HCT116 (cell line): Measurements from ENCODE around the gene EIF3B.

ENCODE experiments used
- CEBPB ChIP-seq: IDR thresholded peaks from 2 replicates; pipeline ENCODE4 v1.6.1; 2012; ENCODE audit warnings: low read depth
- EZH2 ChIP-seq: fragments of 200-600 bp; sonication (generic); IDR thresholded peaks from 2 replicates; pipeline ENCODE4 v1.6.1; 2017; ENCODE audit warnings: antibody characterized with exemption, mixed run types
- MAX ChIP-seq: IDR thresholded peaks from 2 replicates; pipeline ENCODE4 v1.6.1; 2012
- POLR2A ChIP-seq: IDR thresholded peaks from 2 replicates; pipeline ENCODE4 v1.7.0; 2011; ENCODE audit warnings: borderline replicate concordance; ENCODE audit not compliant: insufficient read depth, insufficient read length; ENCODE audit errors: extremely low read depth
- POLR2AphosphoS5 ChIP-seq: IDR thresholded peaks from 2 replicates; pipeline ENCODE4 v1.6.1; 2011; ENCODE audit warnings: mild to moderate bottlenecking, low read depth, low read length, moderate library complexity
- SIN3A ChIP-seq: IDR thresholded peaks from 2 replicates; pipeline ENCODE4 v1.6.1; 2012; ENCODE audit warnings: low read depth
- TCF7L2 ChIP-seq: IDR thresholded peaks from 2 replicates; pipeline ENCODE4 v1.7.0; 2011; ENCODE audit warnings: borderline replicate concordance, inconsistent platforms; ENCODE audit not compliant: insufficient read depth, insufficient read length; ENCODE audit errors: extremely low read depth
- ZBTB33 ChIP-seq: IDR thresholded peaks from 2 replicates; pipeline ENCODE4 v1.6.1; 2011; ENCODE audit warnings: mild to moderate bottlenecking, low read length, moderate library complexity; ENCODE audit not compliant: insufficient replicate concordance; ENCODE audit errors: extremely low read depth
- ZFX ChIP-seq: fragments of 450-650 bp; IDR thresholded peaks from 2 replicates; pipeline ENCODE4 v1.6.1; 2017
- ZNF274 ChIP-seq: fragments of 200-500 bp; sonication (Bioruptor generic); IDR thresholded peaks from 2 replicates; pipeline ENCODE4 v1.6.1; 2014; ENCODE audit warnings: mild to moderate bottlenecking, low read depth, low read length, inconsistent platforms
- TF ChIP-seq, protein P1 (sequence below), 3 experiments: fragments of 200-600 bp in 1 of 3; sonication (generic) in 1 of 3; IDR thresholded peaks in 2 of 3; conservative IDR thresholded peaks in 1 of 3; 2 replicates each; pipeline ENCODE4 v1.5.1; 2012 to 2017; ENCODE audit warnings: low read depth in 2 of 3, low read length in 2 of 3, antibody characterized with exemption in 1 of 3, borderline replicate concordance in 1 of 3, control low read depth in 1 of 3, mild to moderate bottlenecking in 1 of 3, mixed read lengths in 1 of 3, mixed run types in 1 of 3, moderate library complexity in 1 of 3; ENCODE audit not compliant: insufficient read depth in 1 of 3

DNA sequence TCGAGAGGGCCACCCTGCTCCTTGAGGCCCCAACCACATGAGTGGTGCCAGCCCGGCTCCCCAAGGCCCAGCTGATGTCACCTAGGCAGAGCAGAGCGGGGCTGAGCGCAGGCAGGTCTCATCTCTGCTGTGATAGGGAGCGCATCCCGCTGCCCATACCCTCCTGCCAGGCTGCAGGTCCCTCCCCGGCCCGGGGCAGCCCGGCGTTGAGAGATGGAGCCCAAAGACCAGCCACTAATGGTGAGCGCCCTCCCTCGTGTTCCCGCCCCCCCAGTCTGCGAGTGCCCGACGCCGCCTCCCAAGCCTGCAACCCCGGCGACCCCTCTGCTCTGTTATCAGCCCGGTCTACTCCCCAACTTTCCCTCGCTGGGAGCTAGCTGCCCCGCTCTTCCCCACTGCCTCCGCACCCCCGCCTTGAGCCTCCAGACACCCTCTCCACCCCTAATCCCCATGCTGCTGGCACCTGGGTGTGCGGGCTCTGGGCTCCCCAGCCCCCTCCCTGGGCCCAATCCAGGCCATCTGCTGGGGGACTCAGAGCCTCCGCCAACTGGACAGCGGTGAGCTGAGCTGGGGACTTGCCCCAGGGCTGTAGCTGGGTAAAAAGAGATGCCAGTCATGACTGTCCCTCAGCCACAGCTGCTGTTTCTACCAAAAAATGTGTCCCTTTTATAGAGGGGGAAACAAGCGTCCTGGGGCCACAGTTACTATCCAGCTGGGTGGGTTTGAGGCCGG, 29.1 kb downstream of the EIF3B start:
- TF ChIP-seq, protein P1, sequence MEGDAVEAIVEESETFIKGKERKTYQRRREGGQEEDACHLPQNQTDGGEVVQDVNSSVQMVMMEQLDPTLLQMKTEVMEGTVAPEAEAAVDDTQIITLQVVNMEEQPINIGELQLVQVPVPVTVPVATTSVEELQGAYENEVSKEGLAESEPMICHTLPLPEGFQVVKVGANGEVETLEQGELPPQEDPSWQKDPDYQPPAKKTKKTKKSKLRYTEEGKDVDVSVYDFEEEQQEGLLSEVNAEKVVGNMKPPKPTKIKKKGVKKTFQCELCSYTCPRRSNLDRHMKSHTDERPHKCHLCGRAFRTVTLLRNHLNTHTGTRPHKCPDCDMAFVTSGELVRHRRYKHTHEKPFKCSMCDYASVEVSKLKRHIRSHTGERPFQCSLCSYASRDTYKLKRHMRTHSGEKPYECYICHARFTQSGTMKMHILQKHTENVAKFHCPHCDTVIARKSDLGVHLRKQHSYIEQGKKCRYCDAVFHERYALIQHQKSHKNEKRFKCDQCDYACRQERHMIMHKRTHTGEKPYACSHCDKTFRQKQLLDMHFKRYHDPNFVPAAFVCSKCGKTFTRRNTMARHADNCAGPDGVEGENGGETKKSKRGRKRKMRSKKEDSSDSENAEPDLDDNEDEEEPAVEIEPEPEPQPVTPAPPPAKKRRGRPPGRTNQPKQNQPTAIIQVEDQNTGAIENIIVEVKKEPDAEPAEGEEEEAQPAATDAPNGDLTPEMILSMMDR (IDR thresholded peaks at IDR 0.05 in 2 of 3, conservative IDR thresholded peaks at IDR 0.05 in 1 of 3; ENCODE audit: borderline replicate concordance in 1 of 3, insufficient read depth in 1 of 3, low read depth in 2 of 3, low read length in 2 of 3): no peak
- TF ChIP-seq POLR2AphosphoS5: no peak
- TF ChIP-seq POLR2A: no peak
- no peak for TF ChIP-seq MAX
- no peak for TF ChIP-seq CEBPB
- TF ChIP-seq EZH2: no peak
- no peak for TF ChIP-seq TCF7L2
- no peak for TF ChIP-seq ZNF274
- no peak for TF ChIP-seq SIN3A
- TF ChIP-seq ZBTB33: no peak
- no peak for TF ChIP-seq ZFX
